ENCODE results near the gene DDX42.

DNA sequence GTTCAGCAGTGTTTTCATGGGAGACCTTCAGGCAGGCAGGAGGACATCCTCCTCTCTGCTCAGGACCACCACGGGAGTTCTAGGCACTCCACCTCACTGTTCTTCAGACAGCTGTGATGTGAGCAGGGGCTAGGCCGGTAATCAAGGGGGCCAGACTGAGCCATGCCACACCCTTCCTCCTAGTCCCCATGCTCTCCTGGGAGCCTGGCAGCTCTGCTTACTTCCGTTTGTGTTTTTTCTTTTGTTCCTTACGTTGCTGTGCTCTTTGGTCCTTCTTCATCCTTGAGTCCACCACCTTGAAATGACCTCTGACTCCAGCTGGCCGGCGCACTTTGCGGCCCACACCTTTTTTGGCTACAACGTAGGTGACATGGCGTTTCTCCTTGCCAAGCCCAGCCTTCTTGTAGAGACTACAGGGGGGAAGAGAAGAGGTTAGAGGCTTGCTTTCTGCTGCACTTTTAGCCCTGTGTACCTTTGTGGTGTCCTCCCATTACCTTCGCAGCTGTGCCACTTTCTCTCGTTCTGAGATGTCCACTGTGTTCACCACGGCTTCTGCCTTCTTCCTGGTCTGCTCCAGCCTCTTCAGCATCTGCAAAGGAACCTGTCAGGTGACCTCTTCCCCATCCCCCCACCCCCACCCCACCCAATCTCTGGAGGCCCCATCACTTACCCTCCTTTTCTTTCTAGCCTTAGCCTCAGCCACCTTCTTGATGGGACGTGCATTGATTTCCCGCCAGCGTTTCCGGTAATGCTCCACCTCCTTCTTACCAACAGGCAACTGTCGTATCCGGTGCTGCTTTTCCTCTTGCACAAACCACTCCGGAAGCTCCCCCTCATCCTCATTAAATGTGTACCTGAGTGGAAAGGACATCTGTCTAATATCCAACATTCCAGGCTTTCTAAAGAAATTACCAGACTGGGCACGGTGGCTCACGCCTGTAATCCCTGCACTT is 45.9 kb downstream of the DDX42 start:
- TF ChIP-seq, protein P1, sequence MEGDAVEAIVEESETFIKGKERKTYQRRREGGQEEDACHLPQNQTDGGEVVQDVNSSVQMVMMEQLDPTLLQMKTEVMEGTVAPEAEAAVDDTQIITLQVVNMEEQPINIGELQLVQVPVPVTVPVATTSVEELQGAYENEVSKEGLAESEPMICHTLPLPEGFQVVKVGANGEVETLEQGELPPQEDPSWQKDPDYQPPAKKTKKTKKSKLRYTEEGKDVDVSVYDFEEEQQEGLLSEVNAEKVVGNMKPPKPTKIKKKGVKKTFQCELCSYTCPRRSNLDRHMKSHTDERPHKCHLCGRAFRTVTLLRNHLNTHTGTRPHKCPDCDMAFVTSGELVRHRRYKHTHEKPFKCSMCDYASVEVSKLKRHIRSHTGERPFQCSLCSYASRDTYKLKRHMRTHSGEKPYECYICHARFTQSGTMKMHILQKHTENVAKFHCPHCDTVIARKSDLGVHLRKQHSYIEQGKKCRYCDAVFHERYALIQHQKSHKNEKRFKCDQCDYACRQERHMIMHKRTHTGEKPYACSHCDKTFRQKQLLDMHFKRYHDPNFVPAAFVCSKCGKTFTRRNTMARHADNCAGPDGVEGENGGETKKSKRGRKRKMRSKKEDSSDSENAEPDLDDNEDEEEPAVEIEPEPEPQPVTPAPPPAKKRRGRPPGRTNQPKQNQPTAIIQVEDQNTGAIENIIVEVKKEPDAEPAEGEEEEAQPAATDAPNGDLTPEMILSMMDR (IDR thresholded peaks at IDR 0.05; ENCODE audit: low read depth, low read length, poor library complexity, severe bottlenecking) = no peak
- no peak for TF ChIP-seq EZH2phosphoT487 (IDR thresholded peaks at IDR 0.05; ENCODE audit: borderline replicate concordance, low read length)

Measured in DOHH2 (cell line).